ENCODE results near the gene SAXO1. TPM values are rescaled to one million over a fixed set of nuclear protein-coding genes. Genes with fewer than 3 reads are reported as not detected.

Gene SAXO1
- total RNA-seq, 4 donors from 2014 or later = not detected

- no peak for DNase-seq (ENCODE audit: low spot score)
- ATAC-seq (ENCODE audit: low FRiP score) = no peak
- no peak for TF ChIP-seq CTCF (IDR thresholded peaks at IDR 0.05)
These were observed 124.9 kb downstream of the SAXO1 start for GRCh38 chr9:18907927-18908625.

GRCh38 chr9:18906656-18907395 is 126.2 kb downstream of the SAXO1 start:
- DNase-seq (ENCODE audit: low spot score) = no peak
- ATAC-seq (ENCODE audit: low FRiP score) = no peak
- TF ChIP-seq CTCF (IDR thresholded peaks at IDR 0.05) = no peak

- ATAC-seq (ENCODE audit: low FRiP score) (no peak), DNase-seq (ENCODE audit: low spot score) (no peak)
These were observed 127.0 kb downstream of the SAXO1 start for GRCh38 chr9:18905883-18906629.

GRCh38 chr9:18905028-18905882 is 127.8 kb downstream of the SAXO1 start:
- no peak for TF ChIP-seq CTCF (IDR thresholded peaks at IDR 0.05)
- DNase-seq (ENCODE audit: low spot score) = no peak
- no peak for ATAC-seq (ENCODE audit: low FRiP score)

More at GRCh38 chr9:18905883-18906629, 127.0 kb downstream of the SAXO1 start:
- TF ChIP-seq CTCF (IDR thresholded peaks at IDR 0.05) = no peak

GRCh38 chr9:18903450-18903849 is 129.6 kb downstream of the SAXO1 start:
- ATAC-seq (ENCODE audit: low FRiP score) (no peak), DNase-seq (ENCODE audit: low spot score) (no peak)
- TF ChIP-seq CTCF (IDR thresholded peaks at IDR 0.05) = no peak

- DNase-seq (ENCODE audit: low spot score) (no peak), ATAC-seq (ENCODE audit: low FRiP score) (no peak)
- no peak for TF ChIP-seq CTCF (IDR thresholded peaks at IDR 0.05)
These were observed 136.4 kb downstream of the SAXO1 start for GRCh38 chr9:18896531-18897179.

Data from omental fat pad (tissue), 4 donors.